ENCODE measurements around the gene RBM6. TPM values are rescaled to one million over a fixed set of nuclear protein-coding genes. Genes with fewer than 3 reads are reported as not detected.

Gene RBM6
- total and polyA plus RNA-seq, 9 of the 15 experiments (the other 6 are each of a cell fraction or from before 2014, with no cell fraction given), result 19.9 to 82.2 (median 57.8) TPM

- TF ChIP-seq, protein P1, sequence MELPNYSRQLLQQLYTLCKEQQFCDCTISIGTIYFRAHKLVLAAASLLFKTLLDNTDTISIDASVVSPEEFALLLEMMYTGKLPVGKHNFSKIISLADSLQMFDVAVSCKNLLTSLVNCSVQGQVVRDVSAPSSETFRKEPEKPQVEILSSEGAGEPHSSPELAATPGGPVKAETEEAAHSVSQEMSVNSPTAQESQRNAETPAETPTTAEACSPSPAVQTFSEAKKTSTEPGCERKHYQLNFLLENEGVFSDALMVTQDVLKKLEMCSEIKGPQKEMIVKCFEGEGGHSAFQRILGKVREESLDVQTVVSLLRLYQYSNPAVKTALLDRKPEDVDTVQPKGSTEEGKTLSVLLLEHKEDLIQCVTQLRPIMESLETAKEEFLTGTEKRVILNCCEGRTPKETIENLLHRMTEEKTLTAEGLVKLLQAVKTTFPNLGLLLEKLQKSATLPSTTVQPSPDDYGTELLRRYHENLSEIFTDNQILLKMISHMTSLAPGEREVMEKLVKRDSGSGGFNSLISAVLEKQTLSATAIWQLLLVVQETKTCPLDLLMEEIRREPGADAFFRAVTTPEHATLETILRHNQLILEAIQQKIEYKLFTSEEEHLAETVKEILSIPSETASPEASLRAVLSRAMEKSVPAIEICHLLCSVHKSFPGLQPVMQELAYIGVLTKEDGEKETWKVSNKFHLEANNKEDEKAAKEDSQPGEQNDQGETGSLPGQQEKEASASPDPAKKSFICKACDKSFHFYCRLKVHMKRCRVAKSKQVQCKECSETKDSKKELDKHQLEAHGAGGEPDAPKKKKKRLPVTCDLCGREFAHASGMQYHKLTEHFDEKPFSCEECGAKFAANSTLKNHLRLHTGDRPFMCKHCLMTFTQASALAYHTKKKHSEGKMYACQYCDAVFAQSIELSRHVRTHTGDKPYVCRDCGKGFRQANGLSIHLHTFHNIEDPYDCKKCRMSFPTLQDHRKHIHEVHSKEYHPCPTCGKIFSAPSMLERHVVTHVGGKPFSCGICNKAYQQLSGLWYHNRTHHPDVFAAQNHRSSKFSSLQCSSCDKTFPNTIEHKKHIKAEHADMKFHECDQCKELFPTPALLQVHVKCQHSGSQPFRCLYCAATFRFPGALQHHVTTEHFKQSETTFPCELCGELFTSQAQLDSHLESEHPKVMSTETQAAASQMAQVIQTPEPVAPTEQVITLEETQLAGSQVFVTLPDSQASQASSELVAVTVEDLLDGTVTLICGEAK (IDR thresholded peaks at IDR 0.05), result no peak
- TF ChIP-seq, protein P1 (CRISPR knock-in tag; IDR thresholded peaks at IDR 0.05), result no peak
Observed at GRCh38 chr3:50089609-50089945, 149.6 kb downstream of the RBM6 start (continued).
